Epithelial cell of umbilical artery (primary cell): ENCODE results near the gene MAEA. TPM values are rescaled to one million over a fixed set of nuclear protein-coding genes. Genes with fewer than 3 reads are reported as not detected.

Source experiments
- total RNA-seq: library from RNA; depleted of rRNA; stranded (reverse); fragments of >200 nt; gene quantifications from 2 replicates; pipeline ENCODE4 v1.2.3, GENCODE V29; 2014

Gene MAEA
- total RNA-seq = 56.5 and 57.0 TPM in 2 replicates

GRCh38 chr4:1289207-1290164, at the start of gene MAEA:
Gene MAEA, plus strand, starts transcription at chr4:1289891. Its CDS starts 23 bp downstream, at chr4:1289914.

GRCh38 chr4:1248245-1249147, 41.2 kb upstream of the MAEA start, which contains the start of gene CTBP1:
Gene CTBP1, minus strand, starts transcription at chr4:1249130. Its CDS starts 7,799 bp downstream, at chr4:1241331.

DNA sequence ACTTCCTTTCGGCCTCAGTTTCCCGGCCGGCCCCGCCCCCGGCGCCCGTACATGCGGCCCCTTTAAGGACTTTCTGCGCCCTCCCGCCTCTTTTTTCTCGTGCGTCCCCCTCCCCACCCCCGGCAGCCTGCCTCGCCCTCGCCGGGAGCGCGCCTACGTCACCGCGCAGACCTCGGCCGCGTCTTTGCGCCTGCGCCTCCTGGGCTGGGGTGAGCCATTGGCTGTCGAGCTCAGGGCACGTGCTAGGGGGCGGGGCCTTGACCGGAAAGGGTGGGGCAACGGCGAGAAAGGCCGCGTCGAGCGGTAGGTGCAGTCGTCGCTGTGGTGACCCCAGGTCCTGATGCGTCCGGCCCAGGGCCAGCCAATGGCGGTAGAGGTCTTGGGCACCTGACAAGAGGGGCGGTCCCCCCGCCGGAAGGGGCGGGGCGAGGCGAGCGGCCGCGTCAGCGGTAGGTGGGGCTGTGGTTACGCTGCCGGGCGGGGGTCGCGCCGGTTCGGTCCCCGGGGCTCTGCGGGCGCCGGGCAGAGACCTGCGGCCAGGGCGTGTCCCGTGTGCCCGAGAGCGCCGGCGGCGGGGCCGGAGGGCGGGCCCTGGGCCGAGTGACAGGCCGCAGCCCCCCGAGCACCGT, 57.2 kb downstream of the MAEA start, which contains the start of gene UVSSA:
UVSSA (plus strand) TSS at position 428 of the 629 bp plus-strand sequence. CDS start 884 bp downstream, outside the sequence.

Other genes starting within 250 kb of the MAEA start
- 0.32 and 0.91 TPM in 2 replicates for gene RNF212, start 176.3 kb upstream of the MAEA start, total RNA-seq
- 2.6 and 19.9 TPM in 2 replicates for gene SPON2, start 117.3 kb upstream of the MAEA start, total RNA-seq
- gene CTBP1, start 40.8 kb upstream of the MAEA start, total RNA-seq = 219 and 255 TPM in 2 replicates
- 4.1 and 4.2 TPM in 2 replicates for gene UVSSA, start 57.3 kb downstream of the MAEA start, total RNA-seq
- not detected in 2 replicates for gene NKX1-1, start 116.6 kb downstream of the MAEA start, total RNA-seq